ENCODE results near the gene VKORC1L1.
"Not testable (repeated sequence)": the region's sequence is repeated elsewhere in the genome, so short reads cannot be mapped to it uniquely, and the experiment has no call there.

The VKORC1L1 gene

DNA sequence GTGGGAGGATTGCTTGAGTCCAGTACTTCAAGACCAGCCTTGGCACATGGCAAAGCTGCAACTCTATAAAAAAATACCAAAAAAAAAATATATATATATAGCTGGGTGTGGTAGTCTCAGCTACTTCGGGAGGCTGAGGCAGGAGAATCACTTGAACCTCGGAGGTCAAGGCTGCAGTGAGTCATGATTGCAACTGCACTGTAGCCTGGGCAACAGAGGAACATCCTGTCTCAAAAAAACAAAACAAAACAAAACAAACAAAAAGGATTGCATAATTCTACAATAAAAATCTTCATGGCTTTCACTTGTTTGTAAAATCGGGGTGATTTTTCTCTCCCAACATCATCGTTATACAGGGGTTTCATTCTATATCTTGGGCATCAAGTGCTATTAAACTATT lies 74.0 kb downstream of the VKORC1L1 start:
- no peak for TF ChIP-seq Cebpa-rat (IDR thresholded peaks at IDR 0.05)
- no peak overlapping the region for H3K4me2 ChIP-seq
- H3K27ac ChIP-seq, result no peak overlapping the region
- H3K4me3 ChIP-seq, result no peak overlapping the region
- H4K20me1 ChIP-seq, result peaks cover 58% of the 10 kb centered on the region
- no peak overlapping the region for H3K9ac ChIP-seq
- no peaks in the 10 kb centered on the region for H3K27me3 ChIP-seq
- H3K36me3 ChIP-seq, result peaks cover 19% of the 10 kb centered on the region; the same call in 1 of the 2 replicates
- H3K4me1 ChIP-seq, result no peaks in the 10 kb centered on the region
- no peaks in the 10 kb centered on the region for H3K9me3 ChIP-seq

DNA sequence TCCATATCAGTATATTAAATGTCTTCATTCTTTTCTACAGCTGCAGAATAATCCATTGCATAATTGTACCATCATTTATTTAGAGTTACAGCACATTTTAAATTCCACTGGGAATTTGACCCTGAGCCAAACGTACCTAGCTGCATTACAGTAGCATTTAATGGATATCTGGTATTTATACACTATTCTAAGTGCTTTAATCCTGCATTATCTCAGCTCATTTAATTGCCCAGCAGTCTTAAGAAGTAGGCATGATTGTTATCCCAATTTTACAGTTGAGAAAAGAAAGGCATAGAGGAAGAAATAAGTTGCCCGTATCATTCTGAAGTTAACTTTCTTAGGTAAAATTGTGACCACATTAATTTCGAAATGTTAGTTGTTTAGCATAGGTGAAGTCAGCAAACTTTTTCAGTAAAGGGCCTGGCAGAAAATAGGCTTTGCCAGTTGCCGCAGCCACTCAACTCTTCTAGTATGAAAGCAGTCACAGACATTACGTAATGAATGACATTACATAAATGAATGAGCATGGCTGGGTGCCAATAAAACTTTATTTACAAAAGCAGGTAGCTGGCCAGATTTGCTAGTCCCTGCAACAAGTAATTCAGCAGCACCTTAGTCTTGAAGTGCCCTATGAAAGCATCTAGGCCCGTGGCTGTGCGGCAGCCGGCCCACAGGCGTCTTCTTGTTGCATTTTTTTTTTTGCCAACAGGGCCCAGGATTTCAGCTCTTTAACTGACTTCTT lies 79.1 kb downstream of the VKORC1L1 start:
- Histone ChIP-seq H3K4me3 (no peak overlapping the region), H3K9me3 (no peaks in the 10 kb centered on the region), H3K27me3 (no peaks in the 10 kb centered on the region), H3K36me3 (peaks cover 62% of the 10 kb centered on the region), H3K4me1 (peaks cover 14% of the 10 kb centered on the region), H3K4me2 (0 out of 2 replicates have a peak overlapping the region, but pooled peaks have one; percentile 40), H3K9ac (no peak overlapping the region), H3K27ac (no peak overlapping the region), H4K20me1 (peaks cover 36% of the 10 kb centered on the region)
- TF ChIP-seq Cebpa-rat (IDR thresholded peaks at IDR 0.05), result no peak

DNA sequence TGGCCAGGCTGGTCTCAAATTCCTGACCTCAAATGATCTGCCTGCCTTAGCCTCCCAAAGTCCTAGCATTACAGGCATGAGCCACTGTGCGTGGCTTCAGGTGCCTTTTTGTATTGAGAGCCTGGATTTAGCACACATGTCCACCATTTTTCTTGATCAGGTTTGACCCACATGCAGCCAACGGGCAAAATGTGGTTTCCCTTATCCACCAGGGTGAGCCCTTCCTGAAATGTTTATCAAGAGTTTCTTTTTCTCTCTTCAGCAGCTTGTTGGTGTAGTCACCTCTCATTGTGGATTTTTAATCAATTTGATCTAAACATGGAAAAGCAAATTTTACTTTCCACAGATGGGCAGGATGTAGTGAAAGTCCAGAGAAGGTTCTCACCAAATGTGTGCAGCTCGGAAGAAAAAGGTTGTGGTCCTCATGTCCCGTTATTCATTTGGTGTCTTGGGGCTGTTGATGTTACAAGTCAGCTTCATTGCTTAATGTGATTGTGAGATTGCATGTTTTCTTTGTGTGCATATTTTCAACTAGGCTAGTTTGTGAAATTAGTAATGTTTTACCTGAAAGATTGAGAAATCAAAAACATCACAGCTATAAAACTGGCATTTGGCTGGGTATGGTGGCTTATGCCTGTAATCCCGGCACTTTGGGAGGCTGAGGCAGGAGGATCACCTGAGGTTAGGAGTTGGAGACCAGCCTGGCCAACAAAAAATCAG lies 80.3 kb downstream of the VKORC1L1 start:
- H3K4me3 ChIP-seq, result no peak overlapping the region
- TF ChIP-seq Cebpa-rat (IDR thresholded peaks at IDR 0.05), result no peak
- H3K9me3 ChIP-seq, result no peaks in the 10 kb centered on the region
- peaks cover 70% of the 10 kb centered on the region for H3K36me3 ChIP-seq
- H3K9ac ChIP-seq, result no peak overlapping the region
- H3K27ac ChIP-seq, result no peak overlapping the region
- H3K4me1 ChIP-seq, result peaks cover 14% of the 10 kb centered on the region
- no peaks in the 10 kb centered on the region for H3K27me3 ChIP-seq
- peaks cover 28% of the 10 kb centered on the region; the same call in 1 of the 2 replicates for H4K20me1 ChIP-seq
- H3K4me2 ChIP-seq, result peak overlapping the region; percentile 40; the same call in 1 of the 2 replicates

DNA sequence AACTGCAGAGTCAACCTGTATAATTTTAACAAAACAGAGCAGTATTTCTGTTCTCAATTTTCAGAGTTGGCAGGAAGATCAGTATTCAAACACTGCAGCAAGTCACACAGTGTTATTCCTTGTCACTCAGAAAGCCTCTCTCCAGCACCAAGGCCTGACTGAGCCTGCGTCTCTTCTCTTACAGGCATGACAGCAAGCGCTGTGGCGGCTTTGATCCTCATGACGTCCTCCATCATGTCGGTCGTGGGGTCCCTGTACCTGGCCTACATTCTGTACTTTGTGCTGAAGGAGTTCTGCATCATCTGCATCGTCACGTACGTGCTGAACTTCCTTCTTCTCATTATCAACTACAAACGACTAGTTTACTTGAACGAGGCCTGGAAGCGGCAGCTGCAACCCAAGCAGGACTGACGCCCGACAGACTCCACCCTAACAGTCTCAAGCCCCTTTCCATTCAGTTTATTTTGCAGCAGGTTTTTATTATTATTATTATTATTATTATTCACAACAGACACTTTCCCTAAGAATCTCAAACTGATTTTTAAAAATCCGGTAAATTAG lies 81.1 kb downstream of the VKORC1L1 start:
- Histone ChIP-seq H3K4me3 (no peak overlapping the region), H3K4me2 (no peak overlapping the region), H3K36me3 (peaks cover 78% of the 10 kb centered on the region), H3K9ac (no peak overlapping the region), H3K9me3 (no peaks in the 10 kb centered on the region), H3K27me3 (no peaks in the 10 kb centered on the region), H4K20me1 (peaks cover 30% of the 10 kb centered on the region; the same call in 1 of the 2 replicates), H3K27ac (no peak overlapping the region), H3K4me1 (peaks cover 14% of the 10 kb centered on the region)
- no peak for TF ChIP-seq Cebpa-rat (IDR thresholded peaks at IDR 0.05)

DNA sequence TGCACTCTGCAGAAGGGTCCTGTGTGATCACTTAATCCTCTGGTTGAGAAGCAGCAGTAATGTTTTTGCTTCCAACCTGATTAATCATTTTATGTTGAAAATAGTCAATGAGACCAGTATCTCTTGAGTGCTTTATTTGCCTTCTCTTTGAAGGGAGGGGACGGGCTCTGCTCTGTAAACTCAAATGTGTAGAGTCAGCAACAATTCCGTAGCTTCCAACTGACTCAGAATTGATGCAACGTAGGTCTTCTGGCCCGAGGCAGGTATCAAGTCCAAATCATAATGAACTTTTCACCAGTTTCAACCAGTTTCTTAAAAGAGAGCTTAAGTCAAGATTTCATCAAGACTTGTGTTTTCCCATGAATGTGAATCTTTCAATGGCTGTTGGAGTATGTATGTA lies 82.8 kb downstream of the VKORC1L1 start:
- no peak for TF ChIP-seq Cebpa-rat (IDR thresholded peaks at IDR 0.05)
- Histone ChIP-seq H3K4me3 (no peak overlapping the region), H3K27ac (no peak overlapping the region), H4K20me1 (peaks cover 38% of the 10 kb centered on the region), H3K4me2 (no peak overlapping the region), H3K36me3 (peaks cover 87% of the 10 kb centered on the region), H3K9ac (no peak overlapping the region), H3K4me1 (peaks cover 14% of the 10 kb centered on the region), H3K9me3 (no peaks in the 10 kb centered on the region), H3K27me3 (no peaks in the 10 kb centered on the region)

DNA sequence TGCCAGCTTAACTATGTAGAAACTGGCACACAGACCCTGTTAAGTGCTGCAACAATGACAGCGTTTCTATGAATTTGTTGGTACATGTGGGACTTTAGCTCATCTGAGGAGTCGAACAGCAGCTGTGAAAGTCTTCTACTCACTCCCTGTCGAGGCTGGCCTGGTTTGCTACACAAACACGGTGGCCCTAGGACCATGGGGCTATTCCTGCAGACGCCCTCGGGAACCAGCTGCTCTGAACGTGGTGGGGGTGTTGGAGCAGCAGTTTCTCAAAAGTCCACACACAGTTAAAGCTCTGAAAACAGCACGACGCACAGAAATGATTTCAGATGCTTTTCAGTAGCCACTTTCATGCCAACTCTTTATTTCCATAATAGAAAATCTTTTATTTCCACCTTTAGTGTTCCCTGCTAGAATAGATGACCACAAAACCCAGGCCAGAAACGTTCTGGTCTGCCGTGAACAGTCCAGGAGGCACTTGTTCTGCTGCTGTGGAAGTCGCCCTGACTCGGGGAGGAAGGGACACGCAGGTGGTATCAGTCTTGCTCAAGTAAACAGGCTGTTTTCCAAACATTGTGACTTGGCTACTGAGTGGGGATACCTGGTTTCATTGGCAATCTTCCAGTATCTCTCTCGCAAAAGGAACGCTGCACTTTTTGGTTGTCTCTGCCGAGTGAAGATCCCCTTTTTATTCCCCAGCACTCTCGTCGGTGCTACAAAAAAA lies 87.6 kb downstream of the VKORC1L1 start:
- H3K4me3 ChIP-seq, result no peak overlapping the region
- no peaks in the 10 kb centered on the region for H3K9me3 ChIP-seq
- no peak for TF ChIP-seq Cebpa-rat (IDR thresholded peaks at IDR 0.05)
- peaks cover 52% of the 10 kb centered on the region for H4K20me1 ChIP-seq
- H3K4me2 ChIP-seq, result no peak overlapping the region
- no peaks in the 10 kb centered on the region for H3K4me1 ChIP-seq
- no peak overlapping the region for H3K9ac ChIP-seq
- peaks cover 100% of the 10 kb centered on the region for H3K36me3 ChIP-seq
- H3K27me3 ChIP-seq, result no peaks in the 10 kb centered on the region
- H3K27ac ChIP-seq, result no peak overlapping the region

DNA sequence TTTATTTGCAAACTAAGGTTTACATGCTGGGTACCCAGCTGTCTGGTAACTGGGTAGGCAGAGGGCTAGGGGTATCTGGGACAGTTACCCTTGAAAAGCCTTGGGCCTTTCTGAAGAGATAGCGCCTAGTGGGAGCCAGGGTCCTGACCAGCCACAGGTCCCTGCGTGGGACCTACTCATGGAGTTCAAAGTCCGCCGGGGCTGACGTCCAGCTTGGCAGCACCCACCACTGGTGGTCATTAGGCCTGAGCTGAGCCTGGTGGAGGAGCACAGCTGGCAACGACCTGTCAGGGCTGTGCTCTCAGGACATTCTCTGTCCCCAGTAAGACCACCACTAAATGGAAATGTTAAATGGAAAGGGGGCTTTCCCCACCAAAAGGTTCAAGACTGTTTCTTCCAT lies 89.2 kb downstream of the VKORC1L1 start:
- peaks cover 100% of the 10 kb centered on the region for H3K36me3 ChIP-seq
- H4K20me1 ChIP-seq, result peaks cover 55% of the 10 kb centered on the region
- no peaks in the 10 kb centered on the region for H3K27me3 ChIP-seq
- no peaks in the 10 kb centered on the region for H3K4me1 ChIP-seq
- H3K4me2 ChIP-seq, result no peak overlapping the region
- H3K9ac ChIP-seq, result no peak overlapping the region
- H3K27ac ChIP-seq, result no peak overlapping the region
- no peak overlapping the region for H3K4me3 ChIP-seq
- no peak for TF ChIP-seq Cebpa-rat (IDR thresholded peaks at IDR 0.05)
- no peaks in the 10 kb centered on the region for H3K9me3 ChIP-seq

DNA sequence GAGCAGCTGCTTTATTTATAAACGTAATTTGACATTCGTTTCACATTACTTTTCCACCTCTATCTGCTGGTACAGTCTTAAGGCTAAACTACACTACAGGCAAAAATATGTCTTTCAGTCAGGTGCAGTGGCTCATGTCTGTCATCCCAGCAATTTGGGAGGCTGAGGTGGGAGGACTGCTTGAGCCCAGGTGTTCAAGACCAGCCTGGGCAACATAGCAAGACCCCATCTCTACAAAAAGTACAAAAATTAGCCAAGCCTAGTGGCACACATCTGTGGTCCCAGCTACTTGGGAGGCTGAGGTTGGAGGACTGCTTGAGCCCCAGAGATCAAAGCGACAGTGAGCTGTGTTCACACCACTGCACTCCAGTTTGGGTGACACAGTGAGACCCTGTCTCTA lies 91.8 kb downstream of the VKORC1L1 start:
- H3K27ac ChIP-seq, H3K9ac ChIP-seq, H3K27me3 ChIP-seq, H3K4me2 ChIP-seq, H3K4me1 ChIP-seq, H3K4me3 ChIP-seq, H3K9me3 ChIP-seq: not testable (repeated sequence)
- H4K20me1 ChIP-seq, result peaks cover 61% of the 10 kb centered on the region
- peaks cover 100% of the 10 kb centered on the region for H3K36me3 ChIP-seq

DNA sequence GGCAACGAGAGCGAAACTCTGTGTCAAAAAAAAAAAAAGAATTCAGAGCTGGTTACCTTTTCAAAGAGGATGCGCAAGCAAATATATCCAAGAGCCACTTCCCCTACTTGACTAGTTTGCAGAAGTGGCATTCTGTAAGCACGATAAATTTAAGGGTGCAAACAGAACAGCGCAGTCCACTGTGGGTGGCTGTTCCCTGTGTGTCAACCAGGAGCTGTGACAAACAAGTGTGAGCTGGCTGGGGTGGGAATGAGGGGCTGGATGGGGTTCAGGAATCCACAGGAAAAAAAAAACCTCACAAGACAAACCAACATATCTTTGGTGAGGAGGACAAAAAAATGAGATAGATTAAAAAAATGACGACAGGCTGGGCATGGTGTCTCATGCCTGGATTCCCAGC lies 93.3 kb downstream of the VKORC1L1 start:
- H3K4me3 ChIP-seq, result no peak overlapping the region
- no peak for TF ChIP-seq Cebpa-rat (IDR thresholded peaks at IDR 0.05)
- H3K36me3 ChIP-seq, result peaks cover 100% of the 10 kb centered on the region

More for the DNA sequence above, 93.3 kb downstream of the VKORC1L1 start:
- H3K9me3 ChIP-seq, result no peaks in the 10 kb centered on the region
- no peak overlapping the region for H3K4me2 ChIP-seq
- H3K4me1 ChIP-seq, result no peaks in the 10 kb centered on the region
- no peaks in the 10 kb centered on the region for H3K27me3 ChIP-seq
- peaks cover 47% of the 10 kb centered on the region for H4K20me1 ChIP-seq
- H3K27ac ChIP-seq, result no peak overlapping the region
- no peak overlapping the region for H3K9ac ChIP-seq

Measured in BLaER1 (cell line).